Ascending aorta (tissue), 2 donors: ENCODE results near the gene EYA4. TPM values are rescaled to one million over a fixed set of nuclear protein-coding genes. Genes with fewer than 3 reads are reported as not detected.

Experiments
- DNase-seq, 2 donors: peaks; one replicate each; pipeline ENCODE4 v3.0.0-alpha.2; 2019; ENCODE audit warnings: low spot score in 2 of 2
- H3K27ac ChIP-seq, 2 donors: fragments of 200-600 bp; sonication (generic); one replicate each; pipeline ENCODE4 v1.5.1; 2016 to 2017; ENCODE audit warnings: mild to moderate bottlenecking in 1 of 2
- H3K27me3 ChIP-seq: fragments of 200-600 bp; sonication (generic); one replicate; pipeline ENCODE4 v1.5.1; 2017
- H3K36me3 ChIP-seq, 2 donors: fragments of 200-600 bp; sonication (generic); one replicate each; pipeline ENCODE4 v1.5.1; 2016
- H3K4me1 ChIP-seq, 2 donors: fragments of 200-600 bp; sonication (generic); one replicate each; pipeline ENCODE4 v1.5.1; 2016 to 2017; ENCODE audit warnings: mild to moderate bottlenecking in 1 of 2
- H3K4me3 ChIP-seq, 2 donors: fragments of 200-600 bp; sonication (generic); one replicate each; pipeline ENCODE4 v1.5.1; 2016 to 2017; ENCODE audit warnings: mild to moderate bottlenecking in 1 of 2
- H3K9me3 ChIP-seq, 2 donors: fragments of 200-600 bp; sonication (generic); one replicate each; pipeline ENCODE4 v1.5.1; 2016
- intact Hi-C: fragments of 100-400 bp; cut with DNase I; formaldehyde crosslinking; loops from one replicate; pipeline ENCODE4 v1.15.1; 2023
- total RNA-seq: library from RNA; depleted of rRNA; stranded (reverse); fragments of >200 nt; gene quantifications from one replicate; pipeline ENCODE4 v1.1.0, GENCODE V29; 2016
- TF ChIP-seq, protein P1 (sequence below), 3 experiments: fragments of 200-600 bp in 2 of 3; fragments of 450-650 bp in 1 of 3; sonication (generic) in 2 of 3; IDR thresholded peaks; one replicate each; pipeline ENCODE4 v1.5.1; 2016 to 2019; ENCODE audit warnings: antibody characterized with exemption in 3 of 3, mild to moderate bottlenecking in 1 of 3, moderate library complexity in 1 of 3

Gene EYA4
- total RNA-seq, 1 donor from 2014 or later = 6.2 TPM

DNA sequence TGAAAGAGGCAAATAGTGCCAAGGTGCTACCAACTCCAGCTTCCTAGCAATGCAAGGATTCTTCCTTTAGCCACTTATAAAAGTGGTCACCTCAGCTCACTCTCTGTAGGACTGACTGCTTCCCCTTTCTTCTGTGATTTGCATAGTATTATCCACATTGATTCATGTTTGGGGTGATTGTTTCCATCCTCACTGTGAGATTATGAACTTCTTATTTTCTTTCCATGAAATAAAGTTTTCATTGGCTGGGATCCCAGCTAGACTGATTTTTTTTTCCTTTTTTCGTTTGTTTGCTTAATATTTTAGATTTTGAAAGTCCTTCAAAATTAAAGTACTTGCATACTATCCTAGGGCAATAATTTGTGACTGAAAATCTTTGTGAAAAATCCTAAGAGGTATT lies 50.5 kb downstream of the EYA4 start:
- TF ChIP-seq, protein P1, sequence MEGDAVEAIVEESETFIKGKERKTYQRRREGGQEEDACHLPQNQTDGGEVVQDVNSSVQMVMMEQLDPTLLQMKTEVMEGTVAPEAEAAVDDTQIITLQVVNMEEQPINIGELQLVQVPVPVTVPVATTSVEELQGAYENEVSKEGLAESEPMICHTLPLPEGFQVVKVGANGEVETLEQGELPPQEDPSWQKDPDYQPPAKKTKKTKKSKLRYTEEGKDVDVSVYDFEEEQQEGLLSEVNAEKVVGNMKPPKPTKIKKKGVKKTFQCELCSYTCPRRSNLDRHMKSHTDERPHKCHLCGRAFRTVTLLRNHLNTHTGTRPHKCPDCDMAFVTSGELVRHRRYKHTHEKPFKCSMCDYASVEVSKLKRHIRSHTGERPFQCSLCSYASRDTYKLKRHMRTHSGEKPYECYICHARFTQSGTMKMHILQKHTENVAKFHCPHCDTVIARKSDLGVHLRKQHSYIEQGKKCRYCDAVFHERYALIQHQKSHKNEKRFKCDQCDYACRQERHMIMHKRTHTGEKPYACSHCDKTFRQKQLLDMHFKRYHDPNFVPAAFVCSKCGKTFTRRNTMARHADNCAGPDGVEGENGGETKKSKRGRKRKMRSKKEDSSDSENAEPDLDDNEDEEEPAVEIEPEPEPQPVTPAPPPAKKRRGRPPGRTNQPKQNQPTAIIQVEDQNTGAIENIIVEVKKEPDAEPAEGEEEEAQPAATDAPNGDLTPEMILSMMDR (IDR thresholded peaks at IDR 0.05) = no peak
- intact Hi-C loops = no loop called here
- DNase-seq = no peak
- Histone ChIP-seq H3K27me3 (no peaks in the 10 kb centered on the region), H3K4me3 (no peak overlapping the region), H3K4me1 (no peaks in the 10 kb centered on the region), H3K27ac (no peak overlapping the region), H3K9me3 (no peaks in the 10 kb centered on the region), H3K36me3 (no peaks in the 10 kb centered on the region)

DNA sequence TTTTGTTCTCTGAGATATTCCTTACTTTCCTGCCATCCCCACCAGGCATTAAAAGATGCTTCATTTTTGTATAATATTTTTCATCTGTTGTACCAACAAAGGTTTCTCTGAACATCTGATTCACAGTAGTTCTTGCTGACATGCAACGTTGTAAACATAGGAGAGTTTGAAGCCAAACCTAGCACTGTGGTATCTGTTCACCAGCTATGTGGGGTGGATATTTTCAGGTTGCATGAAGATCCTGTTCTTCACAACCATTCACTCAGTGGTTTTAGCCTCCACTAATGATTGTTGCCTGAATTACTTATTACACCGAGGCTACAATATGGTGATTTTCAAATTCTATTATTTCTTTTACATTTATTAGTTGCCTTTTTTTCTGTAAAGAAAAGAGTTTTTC lies 56.5 kb downstream of the EYA4 start:
- Histone ChIP-seq H3K4me3 (no peak overlapping the region), H3K27ac (no peak overlapping the region), H3K4me1 (no peaks in the 10 kb centered on the region), H3K9me3 (no peaks in the 10 kb centered on the region), H3K36me3 (no peaks in the 10 kb centered on the region), H3K27me3 (no peaks in the 10 kb centered on the region)
- TF ChIP-seq, protein P1 (IDR thresholded peaks at IDR 0.05) = no peak
- intact Hi-C loops = no loop called here
- DNase-seq = no peak

DNA sequence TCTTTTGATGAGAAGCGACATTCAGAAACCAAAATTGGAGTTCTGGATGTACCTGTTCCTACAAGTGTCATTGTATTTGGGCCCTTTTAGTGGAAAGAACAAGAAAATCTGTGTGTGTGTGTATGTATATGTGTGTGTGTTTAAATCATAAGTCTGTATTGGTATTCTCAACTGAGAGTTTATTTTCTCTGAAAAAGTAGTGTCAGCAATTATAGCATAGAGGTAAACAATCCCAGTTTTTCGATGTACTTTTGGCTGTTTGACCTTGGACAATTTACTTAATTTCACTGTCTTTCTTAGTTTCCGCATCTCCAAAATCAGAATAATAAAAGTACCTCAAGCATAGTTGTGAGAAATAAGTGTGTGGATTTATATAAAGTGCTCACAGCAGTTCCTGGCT lies 57.2 kb downstream of the EYA4 start:
- Histone ChIP-seq H3K27me3 (no peaks in the 10 kb centered on the region), H3K27ac (no peak overlapping the region), H3K4me3 (no peak overlapping the region), H3K4me1 (no peaks in the 10 kb centered on the region), H3K36me3 (no peaks in the 10 kb centered on the region), H3K9me3 (no peaks in the 10 kb centered on the region)
- TF ChIP-seq, protein P1 (IDR thresholded peaks at IDR 0.05) = no peak
- DNase-seq = no peak
- intact Hi-C loops = no loop called here

DNA sequence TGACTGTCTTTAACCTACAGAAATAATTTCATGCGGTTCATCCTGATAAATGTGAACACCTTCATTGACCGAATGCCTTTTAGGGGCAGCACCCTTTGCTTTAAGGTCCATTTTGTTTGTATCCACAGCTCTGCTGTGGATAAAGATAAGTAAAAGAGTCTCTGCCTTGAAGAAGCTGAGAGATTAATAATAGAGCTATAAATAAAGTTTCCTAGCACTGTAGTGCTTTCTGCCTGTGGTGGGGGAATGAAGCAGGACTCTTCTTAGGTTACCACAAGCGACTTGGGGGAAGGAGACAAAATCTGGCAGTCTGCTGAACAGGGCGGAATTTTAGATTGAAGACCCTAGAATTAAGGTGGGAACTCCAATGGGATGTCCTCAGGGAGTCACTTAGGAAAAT lies 57.6 kb downstream of the EYA4 start:
- Histone ChIP-seq H3K27me3 (no peaks in the 10 kb centered on the region), H3K4me3 (no peak overlapping the region), H3K9me3 (no peaks in the 10 kb centered on the region), H3K36me3 (no peaks in the 10 kb centered on the region), H3K27ac (no peak overlapping the region), H3K4me1 (no peaks in the 10 kb centered on the region)
- intact Hi-C loops = no loop called here
- no peak for DNase-seq
- TF ChIP-seq, protein P1 (IDR thresholded peaks at IDR 0.05) = no peak

DNA sequence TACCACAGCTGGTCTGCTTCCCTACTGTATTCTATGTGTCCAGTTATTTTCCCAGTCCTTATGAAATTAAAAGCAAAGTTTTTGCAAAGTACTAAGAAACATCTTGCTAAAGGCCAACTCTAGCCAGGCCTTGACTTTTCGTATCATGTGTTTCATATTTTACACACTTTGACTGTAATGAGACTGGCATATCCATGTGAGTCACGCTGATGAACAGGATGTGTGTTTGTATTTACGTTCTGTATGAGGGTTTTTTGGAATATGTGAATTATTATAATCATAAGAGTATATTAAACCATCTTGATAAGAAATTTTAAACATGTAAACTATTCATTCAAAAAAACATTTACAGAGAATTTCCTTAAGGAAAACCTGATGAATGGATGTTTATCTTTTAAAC lies 59.7 kb downstream of the EYA4 start:
- no peak for DNase-seq
- TF ChIP-seq, protein P1 (IDR thresholded peaks at IDR 0.05) = no peak
- Histone ChIP-seq H3K4me1 (no peaks in the 10 kb centered on the region), H3K36me3 (no peaks in the 10 kb centered on the region), H3K27ac (no peak overlapping the region), H3K27me3 (no peaks in the 10 kb centered on the region), H3K9me3 (no peaks in the 10 kb centered on the region), H3K4me3 (no peak overlapping the region)
- intact Hi-C loops = no loop called here

DNA sequence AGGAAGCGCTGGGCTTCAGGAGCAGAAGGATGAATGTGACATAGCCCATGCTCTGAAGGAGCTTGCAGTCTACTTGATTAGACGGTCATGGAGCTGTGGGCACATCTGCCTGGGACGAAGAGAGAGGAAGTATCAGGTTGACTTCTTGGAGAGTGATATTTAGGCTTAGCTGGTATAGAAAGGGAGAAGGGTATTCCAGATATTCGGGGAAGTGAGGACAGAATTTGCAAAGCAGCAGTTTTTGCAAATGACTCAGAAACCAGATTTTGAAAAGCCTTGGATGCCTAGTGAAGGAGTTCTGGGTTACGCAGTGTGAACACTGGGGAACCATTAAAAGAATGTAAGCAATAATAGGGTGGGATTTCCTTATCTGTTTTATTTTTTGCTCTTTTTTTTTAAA lies 60.7 kb downstream of the EYA4 start:
- H3K27ac ChIP-seq = no peak overlapping the region
- TF ChIP-seq, protein P1 (IDR thresholded peaks at IDR 0.05) = no peak
- DNase-seq = no peak
- H3K27me3 ChIP-seq = no peaks in the 10 kb centered on the region
- intact Hi-C loops = no loop called here
- no peaks in the 10 kb centered on the region for H3K9me3 ChIP-seq
- H3K4me3 ChIP-seq = no peak overlapping the region
- no peaks in the 10 kb centered on the region for H3K36me3 ChIP-seq
- H3K4me1 ChIP-seq = no peaks in the 10 kb centered on the region
